K562 (cell line): Measurements from ENCODE around the gene SLC9A1. TPM values are rescaled to one million over a fixed set of nuclear protein-coding genes. Genes with fewer than 3 reads are reported as not detected.
A peak's percentile ranks its signal among the peaks of the same experiment; 100 is the strongest.

Source experiments
- ATAC-seq: fragments of 200-7000 bp; cut with Tn5 transposase; 3 replicates; pipeline ENCODE4 v1.9.1; 2020; ENCODE audit warnings: moderate library complexity
- BruUV-seq: library from RNA; stranded (reverse); fragments of 400-500 nt; replicated peaks from 2 replicates; lab custom pipeline; 2021; lab: Mats Ljungman, UMichigan
- CTCF ChIA-PET: fragments of 300-600 bp; formaldehyde crosslinking; extraction: SDS; loops from one replicate; lab custom pipeline; 2021; ENCODE audit warnings: low intra/inter-chr PET ratio; lab: Yijun Ruan, JAX
- POLR2A ChIA-PET: fragments of 300-600, 350-650 bp; sonication (Branson Sonifier 250); formaldehyde crosslinking; extraction: SDS; loops from one replicate; lab custom pipeline; 2021; ENCODE audit warnings: antibody characterized with exemption, inconsistent platforms; lab: Yijun Ruan, JAX
- DNase-seq, 4 experiments: peaks; one replicate each; pipeline versions ENCODE4 v3.0.0 to v3.0.0-alpha.2; 2011 to 2018; ENCODE audit warnings: low spot score in 3 of 4, mixed read lengths in 3 of 4; ENCODE audit errors: extremely low read depth in 1 of 4
- FAIRE-seq: peaks from 2 replicates; lab custom pipeline; 2011; peaks lifted over from hg19 to GRCh38; lab: Jason Lieb, UNC
- H2AFZ ChIP-seq: 2 replicates; pipeline ENCODE4 v1.6.0; 2011; ENCODE audit warnings: low read depth, low read length, control low read depth, inconsistent platforms
- H3K27ac ChIP-seq: fragments of 200-600 bp; 3 replicates; pipeline ENCODE4 v1.8.0; 2011; ENCODE audit warnings: low read depth, mild to moderate bottlenecking, control low read depth, inconsistent platforms, low read length, moderate library complexity, mixed read lengths; ENCODE audit errors: extremely low read depth
- H3K27me3 ChIP-seq, 2 experiments: fragments of 300-600 bp in 1 of 2; 2 replicates in 1 of 2; 3 replicates in 1 of 2; pipeline versions ENCODE4 v1.6.0 to v1.8.0; 2011; ENCODE audit warnings: inconsistent platforms in 2 of 2, low read length in 2 of 2, mild to moderate bottlenecking in 1 of 2, mixed read lengths in 1 of 2, moderate library complexity in 1 of 2; ENCODE audit not compliant: control insufficient read depth in 2 of 2, insufficient read depth in 2 of 2
- H3K36me3 ChIP-seq: fragments of 300-600 bp; 3 replicates; pipeline ENCODE4 v1.8.0; 2011; ENCODE audit warnings: mild to moderate bottlenecking, low read length, inconsistent platforms; ENCODE audit not compliant: control insufficient read depth, insufficient read depth
- H3K4me1 ChIP-seq, 2 experiments: fragments of 200-600 bp in 1 of 2; replicated peaks in 1 of 2; 2 replicates in 1 of 2; 3 replicates in 1 of 2; pipeline versions ENCODE4 v1.5.1 to v1.8.0; 2011; ENCODE audit warnings: inconsistent platforms in 2 of 2, low read length in 2 of 2, mild to moderate bottlenecking in 1 of 2, mixed read lengths in 1 of 2, moderate library complexity in 1 of 2; ENCODE audit not compliant: control insufficient read depth in 2 of 2, insufficient read depth in 2 of 2
- H3K4me2 ChIP-seq: 2 replicates; pipeline ENCODE4 v1.6.1; 2011; ENCODE audit warnings: low read length, control low read depth, inconsistent platforms, mixed read lengths; ENCODE audit not compliant: insufficient read depth
- H3K4me3 ChIP-seq: fragments of 200-600 bp; sonication (generic), shearing (Covaris generic); 2 replicates; pipeline ENCODE4 v1.5.1; 2016; ENCODE audit warnings: control low read depth, inconsistent platforms
- H3K79me2 ChIP-seq: fragments of 200-600 bp; 3 replicates; pipeline ENCODE4 v1.8.0; 2011; ENCODE audit warnings: low read length, inconsistent platforms; ENCODE audit not compliant: control insufficient read depth, insufficient read depth
- H3K9ac ChIP-seq, 2 experiments: 2 replicates each; pipeline versions ENCODE4 v1.6.0 to v1.6.1; 2011; ENCODE audit warnings: low read depth in 2 of 2, low read length in 2 of 2, control low read depth in 1 of 2, inconsistent platforms in 1 of 2, mild to moderate bottlenecking in 1 of 2, mixed read lengths in 1 of 2; ENCODE audit not compliant: insufficient read depth in 1 of 2
- H3K9me1 ChIP-seq: one replicate; pipeline ENCODE4 v1.6.0; 2011; ENCODE audit warnings: inconsistent platforms, mild to moderate bottlenecking, low read length, moderate library complexity; ENCODE audit not compliant: control insufficient read depth, insufficient read depth
- H3K9me3 ChIP-seq: replicated peaks from 2 replicates; pipeline ENCODE4 v1.5.1; 2011; ENCODE audit warnings: low read depth, low read length, inconsistent platforms; ENCODE audit not compliant: control insufficient read depth, insufficient read depth
- H4K20me1 ChIP-seq: replicated peaks from 2 replicates; pipeline ENCODE4 v1.6.1; 2011; ENCODE audit warnings: low read length, inconsistent platforms, mixed read lengths; ENCODE audit not compliant: control insufficient read depth, insufficient read depth
- BCOR ChIP-seq: fragments of 450-650 bp; IDR thresholded peaks from 2 replicates; pipeline ENCODE4 v1.6.1; 2016
- BRD4 ChIP-seq: fragments of 200-600 bp; sonication (generic); IDR thresholded peaks from 2 replicates; pipeline ENCODE4 v1.6.1; 2017; ENCODE audit warnings: inconsistent platforms
- CREBBP ChIP-seq: IDR thresholded peaks from one replicate; pipeline ENCODE4 v1.6.1; 2012; ENCODE audit warnings: low read depth, mild to moderate bottlenecking, control low read depth, inconsistent platforms, low read length
- E2F3 ChIP-seq: fragments of 250-450 bp; sonication (Bioruptor Pico); IDR thresholded peaks from 2 replicates; pipeline ENCODE4 v1.4.0; 2020; ENCODE audit warnings: mild to moderate bottlenecking
- JUND ChIP-seq, 2 experiments: IDR thresholded peaks; 2 replicates in 1 of 2; 3 replicates in 1 of 2; pipeline ENCODE4 v1.6.1; 2011; ENCODE audit warnings: borderline replicate concordance in 2 of 2, low read depth in 2 of 2, low read length in 2 of 2, improper control_type of control experiment in 1 of 2, missing biosample characterization in 1 of 2, missing genetic modification characterization in 1 of 2, missing genetic modification reagents in 1 of 2
- MAFF ChIP-seq: IDR thresholded peaks from 2 replicates; pipeline ENCODE4 v1.6.1; 2012; ENCODE audit warnings: low read length, improper control_type of control experiment
- MLLT1 ChIP-seq, 2 experiments: fragments of 450-650 bp; IDR thresholded peaks; 2 replicates each; pipeline ENCODE4 v1.6.1; 2016
- PCBP1 ChIP-seq: fragments of 200-400 bp; formaldehyde crosslinking; IDR thresholded peaks from 2 replicates; pipeline ENCODE4 v1.6.1; 2018; ENCODE audit warnings: mild to moderate bottlenecking, low read depth, low read length; ENCODE audit not compliant: poor library complexity, severe bottlenecking
- SPI1 ChIP-seq: IDR thresholded peaks from 2 replicates; pipeline ENCODE4 v1.6.1; 2011; ENCODE audit warnings: low read depth, low read length, control low read depth, borderline replicate concordance
- TOE1 ChIP-seq, 2 experiments: fragments of 450-650 bp in 1 of 2; sonication (generic) in 1 of 2; formaldehyde crosslinking in 1 of 2; IDR thresholded peaks; 2 replicates each; pipeline versions ENCODE4 v1.7.1 to v1.8.0; 2016 to 2022; ENCODE audit warnings: borderline replicate concordance in 2 of 2, mild to moderate bottlenecking in 2 of 2, antibody characterized with exemption in 1 of 2, inconsistent platforms in 1 of 2, low read depth in 1 of 2, missing genetic modification reagents in 1 of 2, moderate library complexity in 1 of 2
- XRCC5 ChIP-seq: fragments of 200-400 bp; formaldehyde crosslinking; IDR thresholded peaks from 2 replicates; pipeline ENCODE4 v1.6.1; 2017; ENCODE audit warnings: low read depth, mild to moderate bottlenecking, low read length
- ZEB2 ChIP-seq: fragments of 450-650 bp; IDR thresholded peaks from 2 replicates; pipeline ENCODE4 v1.6.1; 2016
- ZNF511 ChIP-seq: sonication (generic); formaldehyde crosslinking; IDR thresholded peaks from 2 replicates; pipeline ENCODE4 v1.8.0; 2022; ENCODE audit warnings: mild to moderate bottlenecking, missing genetic modification reagents
- ZNF644 ChIP-seq: fragments of 200-800 bp; sonication (Bioruptor generic); IDR thresholded peaks from 2 replicates; pipeline ENCODE4 v1.6.1; 2016; ENCODE audit warnings: low read depth, missing genetic modification characterization, missing compliant biosample characterization
- ZNF668 ChIP-seq: fragments of 250-450 bp; sonication (Bioruptor Pico); IDR thresholded peaks from 2 replicates; pipeline ENCODE4 v1.8.0; 2022; ENCODE audit warnings: mild to moderate bottlenecking, inconsistent platforms
- WGBS: fragments of 100-300 bp; shearing (Covaris generic); methylation state at CpG from one replicate; pipeline ENCODE4 v1.1.6; 2016; ENCODE audit warnings: low coverage, mixed read lengths; ENCODE audit not compliant: insufficient coverage; ENCODE audit errors: missing lambda C conversion rate; 5-methylcytosine and 5-hydroxymethylcytosine counted together
- in situ Hi-C: fragments of 300-500 bp; cut with MboI; formaldehyde crosslinking; loops from 4 replicates; pipeline ENCODE4 v1.15.0; 2018; ENCODE audit warnings: inconsistent platforms, mixed read lengths
- intact Hi-C: fragments of 100-400 bp; cut with micrococcal nuclease; formaldehyde crosslinking; loops from 2 replicates; pipeline ENCODE4 v1.14.2; 2022
- polyA plus RNA-seq, 8 experiments: library from polyadenylated mRNA; depleted of rRNA in 4 of 8; stranded (reverse) in 5 of 8; unstranded in 3 of 8; fragments of >200 nt; fragmentation: Nextera tagmentation in 2 of 8; fragmentation: Illumina TruSeq in 1 of 8; extraction: Ambion mirVana in 2 of 8; extraction: Trizol in 1 of 8; gene quantifications; 2 replicates each; pipeline versions ENCODE4 v1.2.1 to v1.2.3, GENCODE V29; 2011 to 2014; ENCODE audit warnings: inconsistent platforms in 1 of 8, missing spikeins in 1 of 8
- total RNA-seq, 7 experiments: library from RNA; depleted of rRNA in 6 of 7; stranded (reverse); fragments of >200 nt in 6 of 7; fragmentation: Illumina TruSeq in 2 of 7; extraction: Trizol in 2 of 7; gene quantifications; 2 replicates each; pipeline versions ENCODE4 v1.2.1 to v1.2.3, GENCODE V29; 2011 to 2021; ENCODE audit warnings: low replicate concordance in 1 of 7
- TF ChIP-seq, protein P1 (sequence below): fragments of 250-450 bp; sonication (Bioruptor Pico); IDR thresholded peaks from 2 replicates; pipeline ENCODE4 v1.8.0; 2021; ENCODE audit warnings: borderline replicate concordance, mild to moderate bottlenecking, moderate library complexity; ENCODE audit not compliant: poor library complexity, severe bottlenecking
- TF ChIP-seq, protein P2 (sequence below): fragments of 250-450 bp; sonication (Bioruptor Pico); IDR thresholded peaks from 2 replicates; pipeline ENCODE4 v1.5.0; 2022; ENCODE audit warnings: mild to moderate bottlenecking

The SLC9A1 gene
- total and polyA plus RNA-seq, 9 of the 15 experiments (the other 6 are each of a cell fraction or from before 2014, with no cell fraction given), result 0.59 to 14.4 (median 2.0) TPM

DNA sequence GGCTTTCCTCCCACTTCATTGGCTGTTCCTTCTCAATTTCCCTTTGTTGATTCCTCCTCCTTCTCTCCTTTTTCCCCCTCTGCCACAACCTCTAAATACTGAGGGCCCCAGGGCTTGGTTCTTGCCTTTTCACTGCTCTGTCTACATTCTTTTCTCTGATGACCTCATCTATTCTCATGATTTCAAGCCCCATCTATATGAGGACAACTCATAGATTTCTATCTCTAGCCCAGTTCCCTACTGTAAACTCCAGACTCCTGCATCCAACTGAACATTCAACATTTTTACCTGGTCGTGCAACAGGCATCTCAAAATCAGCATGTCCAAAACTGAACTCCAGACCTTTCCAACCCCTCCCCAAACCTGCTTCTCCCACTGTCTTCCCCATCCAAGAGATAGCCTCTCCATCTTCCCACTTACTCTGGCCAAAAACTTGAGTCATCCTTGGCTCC is 11.5 kb upstream of the SLC9A1 start:
- H4K20me1 ChIP-seq, result no peaks in the 10 kb centered on the region
- H3K9me1 ChIP-seq, result no peaks in the 10 kb centered on the region
- H3K79me2 ChIP-seq, result no peaks in the 10 kb centered on the region
- peak overlapping the region; percentile 22; the same call in 1 of the 2 replicates for H2AFZ ChIP-seq
- ChIA-PET CTCF (no interaction called here), POLR2A (interaction anchor here (0.6 to 2.1 kb wide), 4 partner anchors 9 to 26 kb away, joined by 3 to 7 read pairs (median 4); partner anchors contain the start of gene SLC9A1)
- BruUV-seq, result no TSS peak
- DNase-seq, result peak in 1 of 4 experiments; percentile 18
- no peaks in the 10 kb centered on the region for H3K36me3 ChIP-seq
- no peak overlapping the region for H3K27ac ChIP-seq
- no peak overlapping the region for H3K9ac ChIP-seq
- H3K4me1 ChIP-seq, result peaks cover 6 to 14% of the 10 kb centered on the region in 2 experiments; a peak in 3 of 5 replicates
- ATAC-seq, result no peak; the same call in 2 of the 3 replicates
- H3K4me3 ChIP-seq, result no peak overlapping the region
- intact Hi-C loops (no loop called here), in situ Hi-C loops (no loop called here)
- H3K4me2 ChIP-seq, result no peak overlapping the region
- H3K9me3 ChIP-seq, result no peaks in the 10 kb centered on the region
- no peaks in the 10 kb centered on the region for H3K27me3 ChIP-seq
- 6% methylated on average over 1 of the region's 1 CpG for WGBS
- no peak for FAIRE-seq
- TF ChIP-seq, protein P1, sequence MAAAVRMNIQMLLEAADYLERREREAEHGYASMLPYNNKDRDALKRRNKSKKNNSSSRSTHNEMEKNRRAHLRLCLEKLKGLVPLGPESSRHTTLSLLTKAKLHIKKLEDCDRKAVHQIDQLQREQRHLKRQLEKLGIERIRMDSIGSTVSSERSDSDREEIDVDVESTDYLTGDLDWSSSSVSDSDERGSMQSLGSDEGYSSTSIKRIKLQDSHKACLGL (CRISPR knock-in tag), result no peak
- no peak for TF ChIP-seq ZNF644 (tag)
- TF ChIP-seq BRD4, result no peak
- TF ChIP-seq TOE1 (IDR thresholded peaks at IDR 0.05; ENCODE audit: borderline replicate concordance), result no peak
- TF ChIP-seq TOE1 (CRISPR knock-in tag; IDR thresholded peaks at IDR 0.05; ENCODE audit: borderline replicate concordance, low read depth), result no peak
- TF ChIP-seq MLLT1 (IDR thresholded peaks at IDR 0.05), result no peak
- 0 out of 2 replicates have a peak, but pooled peaks have one; percentile 19 for TF ChIP-seq ZEB2
- no peak for TF ChIP-seq BCOR
- TF ChIP-seq ZNF668 (CRISPR knock-in tag), result no peak
- no peak for TF ChIP-seq MAFF
- TF ChIP-seq XRCC5, result no peak
- TF ChIP-seq PCBP1, result no peak
- no peak for TF ChIP-seq ZNF511
- no peak for TF ChIP-seq E2F3 (CRISPR knock-in tag)
- peak; percentile 88 for TF ChIP-seq JUND (IDR thresholded peaks at IDR 0.05; ENCODE audit: borderline replicate concordance, low read depth, low read length)
- TF ChIP-seq JUND (tag; IDR thresholded peaks at IDR 0.05; ENCODE audit: borderline replicate concordance, low read depth, low read length), result peak; percentile 86
- TF ChIP-seq, protein P2, sequence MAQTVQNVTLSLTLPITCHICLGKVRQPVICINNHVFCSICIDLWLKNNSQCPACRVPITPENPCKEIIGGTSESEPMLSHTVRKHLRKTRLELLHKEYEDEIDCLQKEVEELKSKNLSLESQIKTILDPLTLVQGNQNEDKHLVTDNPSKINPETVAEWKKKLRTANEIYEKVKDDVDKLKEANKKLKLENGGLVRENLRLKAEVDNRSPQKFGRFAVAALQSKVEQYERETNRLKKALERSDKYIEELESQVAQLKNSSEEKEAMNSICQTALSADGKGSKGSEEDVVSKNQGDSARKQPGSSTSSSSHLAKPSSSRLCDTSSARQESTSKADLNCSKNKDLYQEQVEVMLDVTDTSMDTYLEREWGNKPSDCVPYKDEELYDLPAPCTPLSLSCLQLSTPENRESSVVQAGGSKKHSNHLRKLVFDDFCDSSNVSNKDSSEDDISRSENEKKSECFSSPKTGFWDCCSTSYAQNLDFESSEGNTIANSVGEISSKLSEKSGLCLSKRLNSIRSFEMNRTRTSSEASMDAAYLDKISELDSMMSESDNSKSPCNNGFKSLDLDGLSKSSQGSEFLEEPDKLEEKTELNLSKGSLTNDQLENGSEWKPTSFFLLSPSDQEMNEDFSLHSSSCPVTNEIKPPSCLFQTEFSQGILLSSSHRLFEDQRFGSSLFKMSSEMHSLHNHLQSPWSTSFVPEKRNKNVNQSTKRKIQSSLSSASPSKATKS, result no peak
- 0 out of 2 replicates have a peak, but pooled peaks have one; percentile 13 for TF ChIP-seq SPI1
- no peak for TF ChIP-seq CREBBP
